ENCODE data around the gene KLRC2. TPM values are rescaled to one million over a fixed set of nuclear protein-coding genes. Genes with fewer than 3 reads are reported as not detected.

Gene KLRC2
- total and polyA plus RNA-seq, 2 of the 4 experiments (the other 2 are of a cell fraction), result not detected

DNA sequence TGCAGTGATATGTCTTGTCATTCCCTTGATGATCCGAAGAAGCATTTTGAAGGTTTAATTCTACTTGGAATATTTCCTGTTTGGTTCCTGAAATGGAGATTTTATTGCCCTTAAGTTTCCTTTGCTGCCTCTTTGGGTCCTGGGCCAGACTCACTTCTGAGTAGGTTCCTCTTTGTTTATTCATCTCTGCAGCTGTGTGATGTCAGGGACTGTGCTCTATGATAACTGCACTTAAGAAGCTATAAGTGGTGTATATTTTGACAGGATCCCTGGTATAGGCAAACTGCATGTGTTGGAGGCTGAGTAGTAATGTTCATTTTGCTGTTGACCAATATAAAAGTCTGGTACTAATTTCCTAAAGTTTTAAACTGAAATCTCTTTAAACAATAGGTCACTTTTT is 26.4 kb downstream of the KLRC2 start, which contains the start of gene KLRC4:
TSS of gene KLRC4 (minus strand) at position 366 of the 400 bp plus-strand sequence. CDS start at position 184, 182 bp downstream.
- Histone ChIP-seq H3K27me3 (ENCODE audit: control insufficient read depth, insufficient read depth, low read length) (peaks cover 3% of the 10 kb centered on the region), H3K14ac (replicated peaks; ENCODE audit: low read depth, low read length) (no peak within 1 kb of the TSS), H3K9me3 (ENCODE audit: control insufficient read depth, insufficient read depth, low read length) (peaks cover 3% of the 10 kb centered on the region; the same call in 1 of the 2 replicates), H2BK5ac (ENCODE audit: low read depth, low read length, poor library complexity, severe bottlenecking) (no peak within 1 kb of the TSS), H2BK120ac (ENCODE audit: low read depth, low read length) (no peak within 1 kb of the TSS), H3K9ac (ENCODE audit: low read depth, low read length) (no peak within 1 kb of the TSS), H2AK5ac (ENCODE audit: low read depth, low read length) (no peak within 1 kb of the TSS), H3K4me2 (ENCODE audit: low read depth, low read length) (no peak within 1 kb of the TSS), H3K18ac (ENCODE audit: low read depth, low read length) (no peak within 1 kb of the TSS), H2BK15ac (ENCODE audit: low read depth, low read length) (no peak within 1 kb of the TSS), H4K91ac (ENCODE audit: insufficient read depth, low read depth, low read length) (no peak within 1 kb of the TSS), H2AFZ (replicated peaks; ENCODE audit: low read length, poor library complexity) (no peak within 1 kb of the TSS), H3K9me1 (ENCODE audit: insufficient read depth, low read length) (no peaks in the 10 kb centered on the region), H4K8ac (ENCODE audit: low read depth in 2 of 2, low read length in 2 of 2) (no peak within 1 kb of the TSS), H3K36me3 (ENCODE audit: control insufficient read depth, insufficient read depth, low read length) (no peaks in the 10 kb centered on the region), H3K4ac (ENCODE audit: low read depth, low read length) (no peak within 1 kb of the TSS), H2AK9ac (replicated peaks; ENCODE audit: low read depth, low read length, poor library complexity) (no peak within 1 kb of the TSS), H2BK20ac (ENCODE audit: low read depth, low read length) (no peak within 1 kb of the TSS), H4K20me1 (ENCODE audit: insufficient read depth, low read length) (no peaks in the 10 kb centered on the region), H3K23ac (ENCODE audit: low read depth, low read length) (no peak within 1 kb of the TSS), H3K4me3 (ENCODE audit: insufficient read depth, low read depth, low read length) (no peak within 1 kb of the TSS), H4K5ac (ENCODE audit: low read depth, low read length) (no peak within 1 kb of the TSS), H3K79me1 (ENCODE audit: low read depth in 1 of 2, low read length in 2 of 2) (no peaks in the 10 kb centered on the region), H3K4me1 (ENCODE audit: control insufficient read depth, insufficient read depth, low read length) (no peaks in the 10 kb centered on the region), H3K56ac (ENCODE audit: extremely low read depth, insufficient read depth, low read length) (no peak within 1 kb of the TSS), H3K27ac (ENCODE audit: insufficient read depth, low read length) (no peak within 1 kb of the TSS)
- intact Hi-C loops (cut with micrococcal nuclease), result loop anchor here (10.0 kb wide), 1 partner anchor 45 kb away; the partner anchor contains the start of gene KLRC1
- ATAC-seq (ENCODE audit: low read depth), result peak; percentile 53; the same call in 1 of the 2 replicates
- ChIA-PET CTCF (no interaction called here), POLR2A (ENCODE audit: unreplicated experiment) (no interaction called here)
- in situ Hi-C loops (cut with MboI; ENCODE audit: low sequenced_read_pairs), result no loop called here
- BruUV-seq (replicated peaks), result no TSS peak
- TF ChIP-seq, protein P1, sequence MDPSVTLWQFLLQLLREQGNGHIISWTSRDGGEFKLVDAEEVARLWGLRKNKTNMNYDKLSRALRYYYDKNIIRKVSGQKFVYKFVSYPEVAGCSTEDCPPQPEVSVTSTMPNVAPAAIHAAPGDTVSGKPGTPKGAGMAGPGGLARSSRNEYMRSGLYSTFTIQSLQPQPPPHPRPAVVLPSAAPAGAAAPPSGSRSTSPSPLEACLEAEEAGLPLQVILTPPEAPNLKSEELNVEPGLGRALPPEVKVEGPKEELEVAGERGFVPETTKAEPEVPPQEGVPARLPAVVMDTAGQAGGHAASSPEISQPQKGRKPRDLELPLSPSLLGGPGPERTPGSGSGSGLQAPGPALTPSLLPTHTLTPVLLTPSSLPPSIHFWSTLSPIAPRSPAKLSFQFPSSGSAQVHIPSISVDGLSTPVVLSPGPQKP (IDR thresholded peaks at IDR 0.05; ENCODE audit: borderline replicate concordance, low read depth, low read length), result no peak
- TF ChIP-seq SMC3 (IDR thresholded peaks at IDR 0.05; ENCODE audit: low read depth, low read length) (no peak), MXI1 (IDR thresholded peaks at IDR 0.05; ENCODE audit: borderline replicate concordance, low read depth, low read length) (no peak), NFE2L2 (IDR thresholded peaks at IDR 0.05; ENCODE audit: low read depth, low read length) (no peak), MAZ (IDR thresholded peaks at IDR 0.05; ENCODE audit: borderline replicate concordance, low read depth, low read length) (no peak), MAFK (IDR thresholded peaks at IDR 0.05; ENCODE audit: low read depth, low read length) (no peak), RCOR1 (IDR thresholded peaks at IDR 0.05; ENCODE audit: insufficient replicate concordance, low read length) (no peak), CHD1 (IDR thresholded peaks at IDR 0.05; ENCODE audit: low read depth, low read length) (no peak), RFX5 (IDR thresholded peaks at IDR 0.05; ENCODE audit: low read depth, low read length) (no peak), POLR2A (IDR thresholded peaks at IDR 0.05; ENCODE audit: low read depth, low read length) (no peak), BHLHE40 (IDR thresholded peaks at IDR 0.05; ENCODE audit: low read depth, low read length) (no peak), RAD21 (IDR thresholded peaks at IDR 0.05; ENCODE audit: low read length) (no peak), FOS (IDR thresholded peaks at IDR 0.05; ENCODE audit: low read depth, low read length) (no peak)
- 80% methylated on average over 1 of the region's 1 CpG; no CpG with 5 or more reads in 1 of the 2 experiments for WGBS, 2 experiments (ENCODE audit: extremely low coverage in 2 of 2, insufficient read length in 1 of 2)
- peak; percentile 16 for DNase-seq
- dilution Hi-C loops (cut with HindIII; ENCODE audit: low sequenced_read_pairs, unreplicated experiment), result no loop called here

All from IMR-90 (cell line).